GM21390 (cell line): ENCODE data around the gene CEMP1.

Source experiments
- ATAC-seq: cut with Tn5 transposase; IDR thresholded peaks from one replicate; pipeline ENCODE4 v1.9.1; 2021; ENCODE audit not compliant: unreplicated experiment

CEMP1 gene

GRCh38 chr16:2505695-2506094, 25.5 kb downstream of the CEMP1 start:
- ATAC-seq = no peak

GRCh38 chr16:2501946-2502895, 29.0 kb downstream of the CEMP1 start:
- no peak for ATAC-seq

GRCh38 chr16:2500918-2501750, 30.1 kb downstream of the CEMP1 start:
- ATAC-seq = no peak

- ATAC-seq = no peak
Measured at GRCh38 chr16:2500430-2500917, 30.7 kb downstream of the CEMP1 start.

GRCh38 chr16:2499890-2500429, 31.2 kb downstream of the CEMP1 start:
- no peak for ATAC-seq

- no peak for ATAC-seq
Measured at GRCh38 chr16:2499454-2499853, 31.8 kb downstream of the CEMP1 start.

GRCh38 chr16:2498531-2499253, 32.5 kb downstream of the CEMP1 start:
- no peak for ATAC-seq

GRCh38 chr16:2497695-2498484, 33.3 kb downstream of the CEMP1 start:
- ATAC-seq = no peak

GRCh38 chr16:2497116-2497630, 34.0 kb downstream of the CEMP1 start:
- no peak for ATAC-seq

GRCh38 chr16:2496223-2497115, 34.7 kb downstream of the CEMP1 start:
- no peak for ATAC-seq

- no peak for ATAC-seq
Measured at GRCh38 chr16:2495041-2495440, 36.2 kb downstream of the CEMP1 start.

GRCh38 chr16:2494616-2495015, 36.6 kb downstream of the CEMP1 start:
- ATAC-seq = no peak

GRCh38 chr16:2493605-2494004, 37.6 kb downstream of the CEMP1 start:
- no peak for ATAC-seq

- ATAC-seq = no peak
Measured at GRCh38 chr16:2492292-2492691, 38.9 kb downstream of the CEMP1 start.

GRCh38 chr16:2490190-2491105, 40.8 kb downstream of the CEMP1 start:
- ATAC-seq = no peak

- ATAC-seq = no peak
Measured at GRCh38 chr16:2489581-2489980, 41.6 kb downstream of the CEMP1 start.

- no peak for ATAC-seq
Measured at GRCh38 chr16:2487903-2488531, 43.2 kb downstream of the CEMP1 start.
